Measurements from ENCODE around the gene PSD4. TPM values are rescaled to one million over a fixed set of nuclear protein-coding genes. Genes with fewer than 3 reads are reported as not detected.

PSD4 gene
- total RNA-seq, 1 experiment from 2014 or later: 0.60 TPM

GRCh38 chr2:113162173-113162572, 11.6 kb upstream of the PSD4 start:
- H3K4me1 ChIP-seq (ENCODE audit: insufficient read depth, low read length, poor library complexity, severe bottlenecking): no peaks in the 10 kb centered on the region
- POLR2A ChIA-PET (ENCODE audit: low non-redundant PET): no interaction called here
- H3K36me3 ChIP-seq (ENCODE audit: insufficient read depth, low read length, poor library complexity, severe bottlenecking): no peaks in the 10 kb centered on the region
- TF ChIP-seq CTCF (conservative IDR thresholded peaks at IDR 0.05; ENCODE audit: low read depth, low read length): no peak
- DNase-seq (ENCODE audit: low spot score): no peak
- H3K4me3 ChIP-seq (ENCODE audit: low read depth, low read length, poor library complexity, severe bottlenecking): no peak overlapping the region
- no peak overlapping the region for H3K27ac ChIP-seq (ENCODE audit: low read depth, low read length, poor library complexity, severe bottlenecking)
- intact Hi-C loops (cut with micrococcal nuclease; ENCODE audit: unreplicated experiment): no loop called here
- no TSS peak for BruUV-seq (replicated peaks)
- no peaks in the 10 kb centered on the region for H3K9me3 ChIP-seq (ENCODE audit: low read depth, low read length, poor library complexity, severe bottlenecking)
- CTCF ChIA-PET: no interaction called here
- no peaks in the 10 kb centered on the region for H3K27me3 ChIP-seq (replicated peaks; ENCODE audit: insufficient read depth, low read depth, low read length, poor library complexity)

DNA sequence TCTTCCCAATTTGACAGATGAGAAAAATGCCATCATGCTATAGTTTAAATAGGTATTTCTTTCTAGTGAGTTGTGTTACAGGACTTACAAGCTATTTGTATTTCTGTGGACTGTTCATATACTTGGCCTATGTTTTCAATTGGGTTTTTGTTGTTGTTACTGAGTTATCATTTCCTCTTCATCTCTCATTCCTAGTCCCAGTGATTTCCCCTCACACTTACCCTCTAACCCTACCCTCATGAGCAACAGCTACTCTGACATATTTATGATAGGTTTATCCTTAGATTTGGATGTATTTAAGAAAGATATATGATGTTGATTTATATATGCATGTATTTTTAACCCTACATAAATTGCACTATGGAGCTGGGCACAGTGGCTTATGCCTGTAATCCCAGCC, 10.9 kb upstream of the PSD4 start:
- ChIA-PET POLR2A (ENCODE audit: low non-redundant PET) (no interaction called here), CTCF (no interaction called here)
- Histone ChIP-seq H3K27me3 (replicated peaks; ENCODE audit: insufficient read depth, low read depth, low read length, poor library complexity) (no peaks in the 10 kb centered on the region), H3K4me3 (ENCODE audit: low read depth, low read length, poor library complexity, severe bottlenecking) (no peak overlapping the region), H3K4me1 (ENCODE audit: insufficient read depth, low read length, poor library complexity, severe bottlenecking) (no peaks in the 10 kb centered on the region), H3K27ac (ENCODE audit: low read depth, low read length, poor library complexity, severe bottlenecking) (no peak overlapping the region), H3K9me3 (ENCODE audit: low read depth, low read length, poor library complexity, severe bottlenecking) (no peaks in the 10 kb centered on the region), H3K36me3 (ENCODE audit: insufficient read depth, low read length, poor library complexity, severe bottlenecking) (no peaks in the 10 kb centered on the region)
- intact Hi-C loops (cut with micrococcal nuclease; ENCODE audit: unreplicated experiment): no loop called here
- BruUV-seq (replicated peaks): no TSS peak
- TF ChIP-seq EZH2 (IDR thresholded peaks at IDR 0.05; ENCODE audit: borderline replicate concordance, low read depth, low read length, poor library complexity, severe bottlenecking): no peak
- no peak for TF ChIP-seq CTCF (conservative IDR thresholded peaks at IDR 0.05; ENCODE audit: low read depth, low read length)
- DNase-seq (ENCODE audit: low spot score): no peak

GRCh38 chr2:113164215-113164929, 9.4 kb upstream of the PSD4 start:
- no peaks in the 10 kb centered on the region for H3K27me3 ChIP-seq (replicated peaks; ENCODE audit: insufficient read depth, low read depth, low read length, poor library complexity)
- H3K4me1 ChIP-seq (ENCODE audit: insufficient read depth, low read length, poor library complexity, severe bottlenecking): no peaks in the 10 kb centered on the region
- CTCF ChIA-PET: no interaction called here
- no peak overlapping the region for H3K27ac ChIP-seq (ENCODE audit: low read depth, low read length, poor library complexity, severe bottlenecking)
- DNase-seq (ENCODE audit: low spot score): no peak
- BruUV-seq (replicated peaks): no TSS peak
- no peak for TF ChIP-seq CTCF (conservative IDR thresholded peaks at IDR 0.05; ENCODE audit: low read depth, low read length)
- no peak for TF ChIP-seq EZH2 (IDR thresholded peaks at IDR 0.05; ENCODE audit: borderline replicate concordance, low read depth, low read length, poor library complexity, severe bottlenecking)
- no peak overlapping the region for H3K4me3 ChIP-seq (ENCODE audit: low read depth, low read length, poor library complexity, severe bottlenecking)
- intact Hi-C loops (cut with micrococcal nuclease; ENCODE audit: unreplicated experiment): no loop called here
- POLR2A ChIA-PET (ENCODE audit: low non-redundant PET): no interaction called here
- no peaks in the 10 kb centered on the region for H3K36me3 ChIP-seq (ENCODE audit: insufficient read depth, low read length, poor library complexity, severe bottlenecking)
- no peaks in the 10 kb centered on the region for H3K9me3 ChIP-seq (ENCODE audit: low read depth, low read length, poor library complexity, severe bottlenecking)
